Thoracic aorta (tissue), 2 donors: ENCODE measurements around the gene SCNN1B. TPM values are rescaled to one million over a fixed set of nuclear protein-coding genes. Genes with fewer than 3 reads are reported as not detected.

Experiments
- ATAC-seq: fragments of 150-250 bp; one replicate; pipeline ENCODE4 v1.8.0; 2017; ENCODE audit warnings: low read depth; ENCODE audit not compliant: insufficient number of reproducible peaks, low FRiP score
- DNase-seq: peaks from one replicate; pipeline ENCODE4 v3.0.0-alpha.2; 2020; ENCODE audit warnings: low spot score
- H3K27ac ChIP-seq, 2 donors: fragments of 200-600 bp; sonication (generic); 1 replicate in 1 of 2; 2 replicates in 1 of 2; pipeline ENCODE4 v1.5.1; 2016; ENCODE audit warnings: mild to moderate bottlenecking in 2 of 2, moderate library complexity in 2 of 2
- H3K27me3 ChIP-seq: fragments of 200-600 bp; sonication (generic); replicated peaks from 2 replicates; pipeline ENCODE4 v1.6.0; 2016; ENCODE audit warnings: mild to moderate bottlenecking; ENCODE audit not compliant: insufficient read depth
- H3K36me3 ChIP-seq: fragments of 200-600 bp; sonication (generic); one replicate; pipeline ENCODE4 v1.5.1; 2016
- H3K4me1 ChIP-seq, 2 donors: fragments of 200-600 bp; sonication (generic); 1 replicate in 1 of 2; 2 replicates in 1 of 2; pipeline versions ENCODE4 v1.5.1 to v1.6.0; 2016; ENCODE audit warnings: low read depth in 2 of 2, mild to moderate bottlenecking in 1 of 2; ENCODE audit not compliant: control insufficient read depth in 1 of 2
- H3K4me3 ChIP-seq: fragments of 200-600 bp; sonication (generic); 2 replicates; pipeline ENCODE4 v1.5.1; 2016; ENCODE audit warnings: mild to moderate bottlenecking
- H3K9me3 ChIP-seq: fragments of 200-600 bp; sonication (generic); 2 replicates; pipeline ENCODE4 v1.5.1; 2016
- CTCF ChIP-seq: fragments of 200-600 bp; sonication (generic); IDR thresholded peaks from one replicate; pipeline ENCODE4 v1.5.1; 2019; ENCODE audit warnings: antibody characterized with exemption
- total RNA-seq, 2 donors: library from RNA; depleted of rRNA; stranded (reverse); fragments of >200 nt; gene quantifications; one replicate each; pipeline versions ENCODE4 v1.1.0 to v1.2.3, GENCODE V29; 2016

Gene SCNN1B
- total RNA-seq, 2 donors from 2014 or later: 1.1 TPM; not detected in 1

GRCh38 chr16:23256440-23256839 lies 45.7 kb upstream of the SCNN1B start:
- ATAC-seq (no peak), DNase-seq (no peak)
- no peaks in the 10 kb centered on the region for H3K36me3 ChIP-seq
- H3K4me1 ChIP-seq: no peaks in the 10 kb centered on the region
- H3K9me3 ChIP-seq: no peaks in the 10 kb centered on the region
- H3K27ac ChIP-seq: no peak overlapping the region
- no peaks in the 10 kb centered on the region for H3K27me3 ChIP-seq
- H3K4me3 ChIP-seq: no peak overlapping the region
- no peak for TF ChIP-seq CTCF

GRCh38 chr16:23257682-23258081 lies 44.4 kb upstream of the SCNN1B start:
- no peak for TF ChIP-seq CTCF
- Histone ChIP-seq H3K27ac (no peak overlapping the region), H3K4me3 (no peak overlapping the region), H3K36me3 (no peaks in the 10 kb centered on the region), H3K27me3 (no peaks in the 10 kb centered on the region), H3K4me1 (no peaks in the 10 kb centered on the region), H3K9me3 (no peaks in the 10 kb centered on the region)
- no peak for ATAC-seq
- no peak for DNase-seq

- no peaks in the 10 kb centered on the region for H3K36me3 ChIP-seq
- H3K27ac ChIP-seq: no peak overlapping the region
- DNase-seq (no peak), ATAC-seq (no peak)
- no peaks in the 10 kb centered on the region for H3K9me3 ChIP-seq
- TF ChIP-seq CTCF: no peak
- no peaks in the 10 kb centered on the region for H3K4me1 ChIP-seq
- no peaks in the 10 kb centered on the region for H3K27me3 ChIP-seq
- H3K4me3 ChIP-seq: no peak overlapping the region
Observed at GRCh38 chr16:23258919-23259237, 43.2 kb upstream of the SCNN1B start.

- Histone ChIP-seq H3K36me3 (no peaks in the 10 kb centered on the region), H3K4me3 (no peak overlapping the region), H3K27ac (no peak overlapping the region), H3K27me3 (no peaks in the 10 kb centered on the region), H3K4me1 (no peaks in the 10 kb centered on the region), H3K9me3 (no peaks in the 10 kb centered on the region)
- TF ChIP-seq CTCF: no peak
- DNase-seq (no peak), ATAC-seq (no peak)
Observed at GRCh38 chr16:23267647-23268046, 34.5 kb upstream of the SCNN1B start.

GRCh38 chr16:23268561-23268960 lies 33.5 kb upstream of the SCNN1B start:
- no peaks in the 10 kb centered on the region for H3K4me1 ChIP-seq
- no peaks in the 10 kb centered on the region for H3K27me3 ChIP-seq
- no peak for ATAC-seq
- no peak overlapping the region for H3K4me3 ChIP-seq
- TF ChIP-seq CTCF: no peak
- H3K9me3 ChIP-seq: no peaks in the 10 kb centered on the region
- H3K36me3 ChIP-seq: no peaks in the 10 kb centered on the region
- DNase-seq: no peak
- no peak overlapping the region for H3K27ac ChIP-seq
